OCI-LY7 (cell line): ENCODE data around the gene FGF23.

ENCODE experiments used
- CTCF ChIP-seq: fragments of 200-600 bp; sonication (generic); conservative IDR thresholded peaks from 2 replicates; pipeline ENCODE4 v1.5.1; 2014; ENCODE audit warnings: mild to moderate bottlenecking, antibody characterized with exemption, low read length, moderate library complexity, mixed read lengths
- EZH2phosphoT487 ChIP-seq: fragments of 200-600 bp; sonication (generic); IDR thresholded peaks from 2 replicates; pipeline ENCODE4 v1.6.1; 2018; ENCODE audit warnings: low read depth, borderline replicate concordance, mild to moderate bottlenecking, mixed run types, antibody characterized with exemption, low read length, moderate library complexity, mixed read lengths

GRCh38 chr12:4379405-4379804, at the start of gene FGF23:
- no peak for TF ChIP-seq CTCF
- TF ChIP-seq EZH2phosphoT487: no peak
